Kidney epithelial cell (primary cell): ENCODE data around the gene IP6K3. TPM values are rescaled to one million over a fixed set of nuclear protein-coding genes. Genes with fewer than 3 reads are reported as not detected.

Source experiments
- DNase-seq: peaks from one replicate; pipeline ENCODE4 v3.0.0-alpha.2; 2010; ENCODE audit warnings: low read depth
- H3K27me3 ChIP-seq: 2 replicates; pipeline ENCODE4 v1.6.0; 2011; ENCODE audit warnings: low read length; ENCODE audit not compliant: control insufficient read depth, insufficient read depth
- H3K36me3 ChIP-seq: 2 replicates; pipeline ENCODE4 v1.5.1; 2011; ENCODE audit warnings: low read length; ENCODE audit not compliant: control insufficient read depth, insufficient read depth
- H3K4me3 ChIP-seq: 2 replicates; pipeline ENCODE4 v1.5.1; 2011; ENCODE audit warnings: low read depth, mild to moderate bottlenecking, control low read depth, low read length
- CTCF ChIP-seq: IDR thresholded peaks from 2 replicates; pipeline ENCODE4 v1.5.1; 2011; ENCODE audit warnings: mild to moderate bottlenecking, moderate library complexity, low read length, control low read depth, inconsistent platforms; ENCODE audit not compliant: insufficient read depth, poor library complexity, severe bottlenecking
- total RNA-seq: library from RNA; depleted of rRNA; stranded (reverse); fragments of >200 nt; gene quantifications from 2 replicates; pipeline ENCODE4 v1.2.3, GENCODE V29; 2015

Gene IP6K3
- total RNA-seq, 1 donor from 2014 or later = 0.29 TPM

- TF ChIP-seq CTCF = no peak
- no peak for DNase-seq
- no peaks in the 10 kb centered on the region for H3K27me3 ChIP-seq
- H3K36me3 ChIP-seq = peaks cover 15% of the 10 kb centered on the region
- no peak overlapping the region for H3K4me3 ChIP-seq
These were observed 54.5 kb downstream of the IP6K3 start for GRCh38 chr6:33692078-33692759.

GRCh38 chr6:33691456-33692077 is 55.1 kb downstream of the IP6K3 start:
- DNase-seq = no peak
- H3K4me3 ChIP-seq = no peak overlapping the region
- no peaks in the 10 kb centered on the region for H3K27me3 ChIP-seq
- H3K36me3 ChIP-seq = peaks cover 14% of the 10 kb centered on the region
- no peak for TF ChIP-seq CTCF

- DNase-seq = no peak
- Histone ChIP-seq H3K27me3 (no peaks in the 10 kb centered on the region), H3K4me3 (no peak overlapping the region), H3K36me3 (peaks cover 14% of the 10 kb centered on the region)
- TF ChIP-seq CTCF = no peak
These were observed 55.9 kb downstream of the IP6K3 start for GRCh38 chr6:33690766-33691165.

GRCh38 chr6:33689879-33690278 is 56.8 kb downstream of the IP6K3 start:
- no peak for TF ChIP-seq CTCF
- peaks cover 10% of the 10 kb centered on the region for H3K36me3 ChIP-seq
- H3K27me3 ChIP-seq = no peaks in the 10 kb centered on the region

GRCh38 chr6:33689148-33689494 is 57.6 kb downstream of the IP6K3 start:
- H3K4me3 ChIP-seq = no peak overlapping the region
- no peak for TF ChIP-seq CTCF
- DNase-seq = no peak
- H3K27me3 ChIP-seq = no peaks in the 10 kb centered on the region
- peaks cover 12% of the 10 kb centered on the region for H3K36me3 ChIP-seq

More at GRCh38 chr6:33689879-33690278, 56.8 kb downstream of the IP6K3 start:
- no peak overlapping the region for H3K4me3 ChIP-seq
- no peak for DNase-seq
